GM12892 (cell line): ENCODE results near the gene NUB1.

Experiments
- POLR2A ChIP-seq: IDR thresholded peaks from 2 replicates; pipeline ENCODE4 v1.6.1; 2011; ENCODE audit warnings: low read depth, low read length, control low read depth
- POLR2AphosphoS5 ChIP-seq: IDR thresholded peaks from 2 replicates; pipeline ENCODE4 v1.6.1; 2011; ENCODE audit warnings: low read depth, low read length, control low read depth
- TAF1 ChIP-seq: IDR thresholded peaks from 2 replicates; pipeline ENCODE4 v1.6.1; 2011; ENCODE audit warnings: low read depth, mild to moderate bottlenecking, control low read depth, low read length, borderline replicate concordance

DNA sequence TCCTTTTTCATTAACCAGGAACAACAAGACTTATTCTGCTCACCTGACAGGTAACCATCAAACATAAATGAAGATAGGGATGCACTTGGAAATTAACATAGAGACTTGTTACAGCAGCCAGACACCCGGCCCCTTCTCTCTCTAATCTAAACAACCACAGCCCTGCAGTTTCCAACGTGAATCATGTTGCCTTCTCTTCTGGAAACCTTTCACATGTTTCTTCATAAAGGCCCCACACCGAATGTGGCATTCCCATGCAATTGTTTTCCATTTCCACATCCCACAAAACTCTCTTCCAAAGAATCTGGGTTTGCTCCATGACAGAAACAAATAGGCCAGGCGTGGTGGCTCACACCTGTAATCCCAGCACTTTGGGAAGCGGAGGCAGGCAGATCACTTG is 83.2 kb downstream of the NUB1 start:
- TF ChIP-seq POLR2A = no peak
- no peak for TF ChIP-seq TAF1
- TF ChIP-seq POLR2AphosphoS5 = no peak
